ENCODE measurements around the gene CKB.

Gene CKB

GRCh38 chr14:103537175-103537990 is 14.8 kb upstream of the CKB start:
- DNase-seq: no peak

- no peak for DNase-seq
These were observed 14.1 kb upstream of the CKB start for GRCh38 chr14:103536693-103537092.

- DNase-seq: no peak
These were observed 13.4 kb upstream of the CKB start for GRCh38 chr14:103535891-103536565.

GRCh38 chr14:103535081-103535890 is 12.7 kb upstream of the CKB start:
- no peak for DNase-seq

GRCh38 chr14:103534576-103535061 is 12.0 kb upstream of the CKB start:
- no peak for DNase-seq

- DNase-seq: no peak
These were observed 11.5 kb upstream of the CKB start for GRCh38 chr14:103533999-103534575.

GRCh38 chr14:103533137-103533998 is 10.7 kb upstream of the CKB start:
- no peak for DNase-seq

- DNase-seq: no peak
These were observed 9.8 kb upstream of the CKB start for GRCh38 chr14:103532216-103533136.

- no peak for DNase-seq
These were observed 9.0 kb upstream of the CKB start for GRCh38 chr14:103531421-103532215.

- no peak for DNase-seq
These were observed 8.2 kb upstream of the CKB start for GRCh38 chr14:103530831-103531230.

- no peak for DNase-seq
These were observed 7.8 kb upstream of the CKB start for GRCh38 chr14:103530390-103530789.

GRCh38 chr14:103529383-103530365 is 7.0 kb upstream of the CKB start:
- DNase-seq: no peak

GRCh38 chr14:103528587-103529382 is 6.2 kb upstream of the CKB start, which contains the start of gene TRMT61A:
TRMT61A (plus strand) TSS chr14:103529196; CDS start chr14:103529979, 783 bp downstream.
- DNase-seq: peak; percentile 98

GRCh38 chr14:103528146-103528586 is 5.5 kb upstream of the CKB start:
- peak; percentile 59 for DNase-seq

- no peak for DNase-seq
These were observed 4.9 kb upstream of the CKB start for GRCh38 chr14:103527408-103528145.

- no peak for DNase-seq
These were observed 4.3 kb upstream of the CKB start for GRCh38 chr14:103526914-103527248.
